A673 (cell line): ENCODE measurements around the gene PYDC2. TPM values are rescaled to one million over a fixed set of nuclear protein-coding genes. Genes with fewer than 3 reads are reported as not detected.

Source experiments
- BruUV-seq: library from RNA; stranded (reverse); fragments of 400-500 nt; replicated peaks from 2 replicates; lab custom pipeline; 2021; lab: Mats Ljungman, UMichigan
- CTCF ChIA-PET: fragments of 300-600 bp; sonication (Branson Sonifier 250); formaldehyde crosslinking; loops from one replicate; lab custom pipeline; 2022; ENCODE audit warnings: antibody characterized with exemption; lab: Charles Lee
- POLR2A ChIA-PET: fragments of 300-600 bp; sonication (Branson Sonifier 250); formaldehyde crosslinking; loops from one replicate; lab custom pipeline; 2022; ENCODE audit warnings: antibody characterized with exemption; ENCODE audit not compliant: low non-redundant PET; lab: Charles Lee
- DNase-seq: peaks from one replicate; pipeline ENCODE4 v3.0.0-alpha.2; 2015; ENCODE audit warnings: low spot score
- H3K27ac ChIP-seq: fragments of 200-600 bp; sonication (generic); 2 replicates; pipeline ENCODE4 v1.5.1; 2016; ENCODE audit warnings: mixed run types, low read depth, mild to moderate bottlenecking, mixed read lengths, antibody characterized with exemption, low read length; ENCODE audit not compliant: poor library complexity, severe bottlenecking
- H3K27me3 ChIP-seq: fragments of 200-600 bp; sonication (generic); replicated peaks from 2 replicates; pipeline ENCODE4 v1.6.1; 2017; ENCODE audit warnings: mixed run types, low read depth, mild to moderate bottlenecking, mixed read lengths, antibody characterized with exemption, low read length; ENCODE audit not compliant: insufficient read depth, poor library complexity
- H3K36me3 ChIP-seq: fragments of 200-600 bp; sonication (generic); 2 replicates; pipeline ENCODE4 v1.6.1; 2016; ENCODE audit warnings: mixed run types, mild to moderate bottlenecking, mixed read lengths, antibody characterized with exemption, low read length; ENCODE audit not compliant: insufficient read depth, poor library complexity, severe bottlenecking
- H3K4me1 ChIP-seq: fragments of 200-600 bp; sonication (generic); 2 replicates; pipeline ENCODE4 v1.6.1; 2017; ENCODE audit warnings: mixed run types, mild to moderate bottlenecking, mixed read lengths, antibody characterized with exemption, low read length; ENCODE audit not compliant: insufficient read depth, poor library complexity, severe bottlenecking
- H3K4me3 ChIP-seq: fragments of 200-600 bp; sonication (generic); 2 replicates; pipeline ENCODE4 v1.5.1; 2016; ENCODE audit warnings: low read depth, mixed run types, mild to moderate bottlenecking, mixed read lengths, low read length; ENCODE audit not compliant: poor library complexity, severe bottlenecking
- H3K9me3 ChIP-seq: fragments of 200-600 bp; sonication (generic); 2 replicates; pipeline ENCODE4 v1.6.1; 2016; ENCODE audit warnings: mixed run types, low read depth, mild to moderate bottlenecking, mixed read lengths, antibody characterized with exemption, low read length; ENCODE audit not compliant: poor library complexity, severe bottlenecking
- CTCF ChIP-seq: fragments of 300-800, 200-600 bp; sonication (generic); conservative IDR thresholded peaks from 2 replicates; pipeline ENCODE4 v1.5.1; 2017; ENCODE audit warnings: low read depth, mild to moderate bottlenecking, antibody characterized with exemption, low read length, moderate library complexity, mixed read lengths
- EZH2 ChIP-seq: fragments of 200-600 bp; sonication (generic); IDR thresholded peaks from 2 replicates; pipeline ENCODE4 v1.6.1; 2017; ENCODE audit warnings: borderline replicate concordance, low read depth, mild to moderate bottlenecking, mixed read lengths, antibody characterized with exemption, low read length; ENCODE audit not compliant: poor library complexity, severe bottlenecking
- intact Hi-C: fragments of 100-400 bp; cut with micrococcal nuclease; formaldehyde crosslinking; loops from one replicate; pipeline ENCODE4 v1.10.0; 2022; ENCODE audit not compliant: unreplicated experiment
- total RNA-seq: library from RNA; stranded (reverse); gene quantifications from 2 replicates; pipeline ENCODE4 v1.2.3, GENCODE V29; 2021

The PYDC2 gene
- total RNA-seq, 1 experiment from 2014 or later, result not detected

GRCh38 chr3:191499307-191500080 lies 38.5 kb downstream of the PYDC2 start:
- TF ChIP-seq EZH2 (no peak), CTCF (no peak)
- H3K4me1 ChIP-seq, result peaks cover 20% of the 10 kb centered on the region
- no peaks in the 10 kb centered on the region for H3K27me3 ChIP-seq
- DNase-seq, result peak; percentile 81
- H3K27ac ChIP-seq, result no peak overlapping the region
- no peaks in the 10 kb centered on the region for H3K9me3 ChIP-seq
- BruUV-seq, result no TSS peak
- intact Hi-C loops, result loop anchor here (5.0 kb wide), 1 partner anchor 308 kb away; no protein-coding TSS in a partner anchor
- no peaks in the 10 kb centered on the region for H3K36me3 ChIP-seq
- ChIA-PET POLR2A (no interaction called here), CTCF (no interaction called here)
- peak overlapping the region; percentile 33 for H3K4me3 ChIP-seq

- TF ChIP-seq CTCF (no peak), EZH2 (no peak)
- Histone ChIP-seq H3K27me3 (no peaks in the 10 kb centered on the region), H3K36me3 (no peaks in the 10 kb centered on the region), H3K4me3 (no peak overlapping the region), H3K9me3 (no peaks in the 10 kb centered on the region), H3K27ac (no peak overlapping the region), H3K4me1 (peaks cover 20% of the 10 kb centered on the region)
- intact Hi-C loops, result loop anchor here (5.0 kb wide), 1 partner anchor 306 kb away; no protein-coding TSS in a partner anchor
- no TSS peak for BruUV-seq
- CTCF ChIA-PET, result no interaction called here
- DNase-seq, result no peak
- POLR2A ChIA-PET, result no interaction called here
Observed at GRCh38 chr3:191500892-191501291, 39.9 kb downstream of the PYDC2 start.

DNA sequence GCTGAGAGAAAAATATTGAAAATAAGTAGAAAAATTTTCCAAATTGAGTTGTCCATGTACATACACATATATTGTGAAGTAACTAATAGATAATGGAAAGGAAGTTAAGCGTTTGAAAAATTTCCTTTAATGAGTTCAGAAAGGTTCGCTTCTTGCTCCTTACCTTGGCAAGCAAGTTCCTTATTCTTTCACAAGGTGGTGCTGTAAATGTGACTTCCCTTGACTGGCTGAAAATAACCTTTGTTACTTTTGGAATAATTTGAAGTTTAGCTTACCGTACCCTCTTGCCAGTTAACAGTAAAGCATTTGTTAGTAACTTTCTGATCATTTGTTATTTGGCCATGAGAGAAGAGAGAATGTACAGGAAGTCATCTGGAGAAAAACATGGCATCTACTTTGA lies 41.6 kb downstream of the PYDC2 start:
- intact Hi-C loops, result loop anchor here (5.0 kb wide), 1 partner anchor 305 kb away; no protein-coding TSS in a partner anchor
- Histone ChIP-seq H3K4me1 (peaks cover 20% of the 10 kb centered on the region), H3K36me3 (no peaks in the 10 kb centered on the region), H3K4me3 (no peak overlapping the region), H3K27ac (no peak overlapping the region), H3K27me3 (no peaks in the 10 kb centered on the region), H3K9me3 (no peaks in the 10 kb centered on the region)
- BruUV-seq, result no TSS peak
- ChIA-PET CTCF (no interaction called here), POLR2A (no interaction called here)
- DNase-seq, result peak; percentile 43
- TF ChIP-seq CTCF (peak; percentile 63), EZH2 (no peak)
